Endothelial cell of umbilical vein (primary cell): Measurements from ENCODE around the gene CEP295NL.

ENCODE experiments used
- EZH2 ChIP-seq: IDR thresholded peaks from 2 replicates; pipeline ENCODE4 v1.6.1; 2012; ENCODE audit warnings: borderline replicate concordance, low read depth, mild to moderate bottlenecking, moderate library complexity, low read length, inconsistent platforms; ENCODE audit not compliant: severe bottlenecking
- POLR2AphosphoS5 ChIP-seq: IDR thresholded peaks from 2 replicates; pipeline ENCODE4 v1.6.1; 2012; ENCODE audit warnings: low read depth, mild to moderate bottlenecking, control low read depth, low read length, moderate library complexity; ENCODE audit not compliant: insufficient read depth
- TF ChIP-seq, protein P1 (sequence below), 2 donors: IDR thresholded peaks; 1 replicate in 1 of 2; 2 replicates in 1 of 2; pipeline ENCODE4 v1.5.1; 2011; ENCODE audit warnings: low read length in 2 of 2, mild to moderate bottlenecking in 2 of 2, moderate library complexity in 2 of 2, control low read depth in 1 of 2, inconsistent platforms in 1 of 2, low read depth in 1 of 2; ENCODE audit not compliant: insufficient read depth in 1 of 2; ENCODE audit errors: extremely low read depth in 1 of 2

DNA sequence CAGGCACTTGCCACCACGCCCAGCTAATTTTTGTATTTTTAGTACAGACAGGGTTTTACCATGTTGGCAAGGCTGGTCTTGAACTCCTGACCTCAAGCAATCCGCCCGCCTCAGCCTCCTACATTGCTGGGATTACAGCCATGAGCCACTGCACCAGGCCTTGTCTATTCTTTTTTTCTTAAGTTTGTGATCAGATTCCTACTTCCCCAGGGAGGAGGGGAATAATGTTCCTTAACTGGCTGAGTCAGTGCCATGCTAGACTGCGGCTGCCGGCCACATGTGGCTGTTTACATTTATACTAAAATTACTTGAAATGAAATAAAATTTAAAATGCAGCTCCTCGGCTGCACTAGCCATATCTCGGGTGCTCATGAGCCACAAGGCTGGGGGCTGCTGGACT, 34.6 kb downstream of the CEP295NL start:
- TF ChIP-seq EZH2 (no peak), POLR2AphosphoS5 (no peak)
- TF ChIP-seq, protein P1, sequence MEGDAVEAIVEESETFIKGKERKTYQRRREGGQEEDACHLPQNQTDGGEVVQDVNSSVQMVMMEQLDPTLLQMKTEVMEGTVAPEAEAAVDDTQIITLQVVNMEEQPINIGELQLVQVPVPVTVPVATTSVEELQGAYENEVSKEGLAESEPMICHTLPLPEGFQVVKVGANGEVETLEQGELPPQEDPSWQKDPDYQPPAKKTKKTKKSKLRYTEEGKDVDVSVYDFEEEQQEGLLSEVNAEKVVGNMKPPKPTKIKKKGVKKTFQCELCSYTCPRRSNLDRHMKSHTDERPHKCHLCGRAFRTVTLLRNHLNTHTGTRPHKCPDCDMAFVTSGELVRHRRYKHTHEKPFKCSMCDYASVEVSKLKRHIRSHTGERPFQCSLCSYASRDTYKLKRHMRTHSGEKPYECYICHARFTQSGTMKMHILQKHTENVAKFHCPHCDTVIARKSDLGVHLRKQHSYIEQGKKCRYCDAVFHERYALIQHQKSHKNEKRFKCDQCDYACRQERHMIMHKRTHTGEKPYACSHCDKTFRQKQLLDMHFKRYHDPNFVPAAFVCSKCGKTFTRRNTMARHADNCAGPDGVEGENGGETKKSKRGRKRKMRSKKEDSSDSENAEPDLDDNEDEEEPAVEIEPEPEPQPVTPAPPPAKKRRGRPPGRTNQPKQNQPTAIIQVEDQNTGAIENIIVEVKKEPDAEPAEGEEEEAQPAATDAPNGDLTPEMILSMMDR (IDR thresholded peaks at IDR 0.05; ENCODE audit: extremely low read depth in 1 of 2, insufficient read depth in 1 of 2, low read depth in 1 of 2, low read length in 2 of 2), result no peak
